ENCODE measurements around the gene BICD2. TPM values are rescaled to one million over a fixed set of nuclear protein-coding genes. Genes with fewer than 3 reads are reported as not detected.

Gene BICD2
- total and polyA plus RNA-seq, 2 of the 13 experiments (the other 11 are each of a cell fraction or from before 2014, with no cell fraction given) = 5.1 to 17.4 TPM

DNA sequence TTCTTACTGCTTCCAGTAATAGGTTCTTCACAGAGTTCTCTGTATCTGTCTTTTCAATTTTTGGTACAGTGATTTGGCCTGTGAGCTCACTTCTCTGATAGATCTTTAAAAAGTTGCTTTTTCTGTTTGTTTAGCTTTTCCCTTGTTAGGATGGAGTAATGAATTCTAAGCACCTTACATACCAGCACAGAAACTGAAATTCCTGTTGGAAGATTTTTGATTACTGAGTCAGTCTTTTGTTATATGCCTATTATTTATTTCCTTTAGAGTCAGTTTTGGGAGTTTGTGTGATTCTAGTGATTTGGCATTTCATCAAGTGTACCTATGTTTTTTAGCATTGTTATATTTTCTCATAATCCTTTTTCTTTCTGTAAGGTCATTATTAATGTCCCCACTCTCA is 57.1 kb downstream of the BICD2 start:
- H3K36me3 ChIP-seq (replicated peaks in 1 of 2; ENCODE audit: control insufficient read depth in 1 of 2, insufficient read depth in 2 of 2, low read length in 2 of 2) = peaks cover 3 to 19% of the 10 kb centered on the region in 2 experiments; a peak in 2 of 5 replicates
- in situ Hi-C loops (cut with HindIII; ENCODE audit: extremely low pct_ligation_motif_present, low pct_unique_long_range_greater_than_20kb) (no loop called here), intact Hi-C loops (cut with micrococcal nuclease; ENCODE audit: unreplicated experiment) (no loop called here)
- no peak overlapping the region for H3K27ac ChIP-seq (ENCODE audit: extremely low read length, insufficient read depth, low read length)
- no peak overlapping the region for H3K9ac ChIP-seq (ENCODE audit: insufficient read depth, low read depth, low read length)
- H3K79me2 ChIP-seq (ENCODE audit: insufficient read depth, low read length) = no peaks in the 10 kb centered on the region
- no peak overlapping the region for H3K4me3 ChIP-seq (replicated peaks in 1 of 3; ENCODE audit: insufficient read depth in 1 of 3, low read depth in 2 of 3, low read length in 3 of 3)
- H2AFZ ChIP-seq (ENCODE audit: low read length) = no peak overlapping the region
- H3K4me2 ChIP-seq (ENCODE audit: low read depth, low read length) = no peak overlapping the region
- no peaks in the 10 kb centered on the region for H3K4me1 ChIP-seq (ENCODE audit: insufficient read depth, low read length)
- ChIA-PET CTCF (ENCODE audit: low intra/inter-chr PET ratio, low total read pairs) (no interaction called here), POLR2A (no interaction called here)
- H3K9me3 ChIP-seq (ENCODE audit: low read length) = no peaks in the 10 kb centered on the region
- BruUV-seq (replicated peaks) = TSS peak; percentile 31
- ATAC-seq (no peak), DNase-seq (ENCODE audit: low spot score) (no peak), FAIRE-seq (no peak)
- H4K20me1 ChIP-seq (ENCODE audit: insufficient read depth, low read length) = no peaks in the 10 kb centered on the region
- TF ChIP-seq MTA1 (CRISPR knock-in tag; IDR thresholded peaks at IDR 0.05; ENCODE audit: borderline replicate concordance) = no peak
- TF ChIP-seq, protein P1, sequence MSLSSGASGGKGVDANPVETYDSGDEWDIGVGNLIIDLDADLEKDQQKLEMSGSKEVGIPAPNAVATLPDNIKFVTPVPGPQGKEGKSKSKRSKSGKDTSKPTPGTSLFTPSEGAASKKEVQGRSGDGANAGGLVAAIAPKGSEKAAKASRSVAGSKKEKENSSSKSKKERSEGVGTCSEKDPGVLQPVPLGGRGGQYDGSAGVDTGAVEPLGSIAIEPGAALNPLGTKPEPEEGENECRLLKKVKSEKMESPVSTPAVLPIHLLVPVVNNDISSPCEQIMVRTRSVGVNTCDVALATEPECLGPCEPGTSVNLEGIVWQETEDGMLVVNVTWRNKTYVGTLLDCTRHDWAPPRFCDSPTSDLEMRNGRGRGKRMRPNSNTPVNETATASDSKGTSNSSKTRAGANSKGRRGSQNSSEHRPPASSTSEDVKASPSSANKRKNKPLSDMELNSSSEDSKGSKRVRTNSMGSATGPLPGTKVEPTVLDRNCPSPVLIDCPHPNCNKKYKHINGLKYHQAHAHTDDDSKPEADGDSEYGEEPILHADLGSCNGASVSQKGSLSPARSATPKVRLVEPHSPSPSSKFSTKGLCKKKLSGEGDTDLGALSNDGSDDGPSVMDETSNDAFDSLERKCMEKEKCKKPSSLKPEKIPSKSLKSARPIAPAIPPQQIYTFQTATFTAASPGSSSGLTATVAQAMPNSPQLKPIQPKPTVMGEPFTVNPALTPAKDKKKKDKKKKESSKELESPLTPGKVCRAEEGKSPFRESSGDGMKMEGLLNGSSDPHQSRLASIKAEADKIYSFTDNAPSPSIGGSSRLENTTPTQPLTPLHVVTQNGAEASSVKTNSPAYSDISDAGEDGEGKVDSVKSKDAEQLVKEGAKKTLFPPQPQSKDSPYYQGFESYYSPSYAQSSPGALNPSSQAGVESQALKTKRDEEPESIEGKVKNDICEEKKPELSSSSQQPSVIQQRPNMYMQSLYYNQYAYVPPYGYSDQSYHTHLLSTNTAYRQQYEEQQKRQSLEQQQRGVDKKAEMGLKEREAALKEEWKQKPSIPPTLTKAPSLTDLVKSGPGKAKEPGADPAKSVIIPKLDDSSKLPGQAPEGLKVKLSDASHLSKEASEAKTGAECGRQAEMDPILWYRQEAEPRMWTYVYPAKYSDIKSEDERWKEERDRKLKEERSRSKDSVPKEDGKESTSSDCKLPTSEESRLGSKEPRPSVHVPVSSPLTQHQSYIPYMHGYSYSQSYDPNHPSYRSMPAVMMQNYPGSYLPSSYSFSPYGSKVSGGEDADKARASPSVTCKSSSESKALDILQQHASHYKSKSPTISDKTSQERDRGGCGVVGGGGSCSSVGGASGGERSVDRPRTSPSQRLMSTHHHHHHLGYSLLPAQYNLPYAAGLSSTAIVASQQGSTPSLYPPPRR (CRISPR knock-in tag; IDR thresholded peaks at IDR 0.05; ENCODE audit: borderline replicate concordance) = no peak
- no peak for TF ChIP-seq BRD4 (CRISPR knock-in tag; IDR thresholded peaks at IDR 0.05)
- no peaks in the 10 kb centered on the region for H3K27me3 ChIP-seq (ENCODE audit: control insufficient read depth in 1 of 2, insufficient read depth in 2 of 2, low read length in 2 of 2)

Data from HepG2 (cell line).